Stimulated activated naive B cell treated with anti-CD40 and anti-IgM and Interleukin-4, amounts not matched to agents 10 μg/mL and 1 μg/mL and 100 μg/mL, for 72 hours (primary cell): ENCODE results near the gene SELENOI.
"Not testable (repeated sequence)": the region's sequence is repeated elsewhere in the genome, so short reads cannot be mapped to it uniquely, and the experiment has no call there.

ENCODE experiments used
- ATAC-seq, 2 donors: fragments of 150-1000 bp; cut with Tn5 transposase; replicated peaks; 2 replicates each; pipeline ENCODE4 v1.10.0; 2021; ENCODE audit warnings: moderate library complexity in 1 of 2
- DNase-seq: peaks from one replicate; pipeline ENCODE4 v3.0.0; 2021
- H3K27ac Mint-ChIP-seq: one replicate; pipeline ENCODE4 v1.8.0; 2022; ENCODE audit warnings: mild to moderate bottlenecking, mixed read lengths
- H3K27me3 Mint-ChIP-seq, 2 donors: one replicate each; pipeline ENCODE4 v1.8.0; 2022; ENCODE audit warnings: mixed read lengths in 2 of 2
- H3K36me3 Mint-ChIP-seq, 2 donors: one replicate each; pipeline ENCODE4 v1.8.0; 2022; ENCODE audit warnings: mixed read lengths in 2 of 2, mild to moderate bottlenecking in 1 of 2
- H3K4me1 Mint-ChIP-seq, 2 donors: one replicate each; pipeline ENCODE4 v1.8.0; 2022; ENCODE audit warnings: mixed read lengths in 2 of 2, mild to moderate bottlenecking in 1 of 2
- H3K4me3 Mint-ChIP-seq, 2 donors: one replicate each; pipeline ENCODE4 v1.8.0; 2022; ENCODE audit warnings: mild to moderate bottlenecking in 2 of 2, mixed read lengths in 2 of 2, moderate library complexity in 1 of 2
- H3K9me3 Mint-ChIP-seq, 2 donors: one replicate each; pipeline ENCODE4 v1.8.0; 2022; ENCODE audit warnings: mixed read lengths in 2 of 2, mild to moderate bottlenecking in 1 of 2

The SELENOI gene, protein sequence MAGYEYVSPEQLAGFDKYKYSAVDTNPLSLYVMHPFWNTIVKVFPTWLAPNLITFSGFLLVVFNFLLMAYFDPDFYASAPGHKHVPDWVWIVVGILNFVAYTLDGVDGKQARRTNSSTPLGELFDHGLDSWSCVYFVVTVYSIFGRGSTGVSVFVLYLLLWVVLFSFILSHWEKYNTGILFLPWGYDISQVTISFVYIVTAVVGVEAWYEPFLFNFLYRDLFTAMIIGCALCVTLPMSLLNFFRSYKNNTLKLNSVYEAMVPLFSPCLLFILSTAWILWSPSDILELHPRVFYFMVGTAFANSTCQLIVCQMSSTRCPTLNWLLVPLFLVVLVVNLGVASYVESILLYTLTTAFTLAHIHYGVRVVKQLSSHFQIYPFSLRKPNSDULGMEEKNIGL

DNA sequence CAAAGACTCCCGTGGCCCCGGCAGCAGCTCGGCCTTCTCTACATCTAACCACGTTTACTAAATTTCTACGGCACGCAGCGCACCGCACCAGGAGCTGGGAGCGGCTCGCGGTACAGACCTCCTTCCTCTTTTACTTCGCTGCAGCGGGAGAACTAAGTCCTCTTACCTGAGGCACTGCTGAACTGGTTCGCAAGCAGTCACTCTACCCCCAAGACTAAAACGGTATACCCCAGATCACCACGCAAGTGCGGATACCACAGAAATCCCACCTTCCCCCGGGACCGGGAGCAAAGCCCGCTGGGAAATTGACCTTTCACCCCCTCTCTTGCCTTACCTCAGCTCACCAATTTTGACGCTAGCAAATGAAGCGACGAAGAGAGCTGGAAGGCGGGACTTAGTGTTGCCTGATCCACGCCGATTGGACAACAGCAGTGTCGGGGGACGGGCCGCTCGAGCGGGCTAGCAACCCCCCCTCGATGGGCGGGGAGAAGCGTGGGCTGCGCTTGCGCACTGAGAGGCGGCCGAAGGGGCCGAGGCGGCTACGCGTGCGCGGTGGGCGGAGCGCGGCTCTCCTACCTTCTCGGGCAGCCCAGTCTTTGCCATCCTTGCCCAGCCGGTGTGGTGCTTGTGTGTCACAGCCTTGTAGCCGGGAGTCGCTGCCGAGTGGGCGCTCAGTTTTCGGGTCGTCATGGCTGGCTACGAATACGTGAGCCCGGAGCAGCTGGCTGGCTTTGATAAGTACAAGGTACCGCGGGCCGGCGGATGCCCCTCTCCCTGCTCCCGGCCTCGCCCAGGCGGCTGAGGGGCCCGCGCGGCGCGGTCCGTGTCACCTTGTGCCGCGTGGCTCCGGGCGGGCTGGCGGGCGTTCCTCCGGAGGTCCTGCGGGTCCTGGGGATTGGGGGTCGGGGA, at the start of gene SELENOI:
Gene SELENOI (plus strand): TSS at position 599 of the 909 bp plus-strand sequence. CDS start 90 bp downstream, at position 689.
- H3K27me3 Mint-ChIP-seq: no peaks in the 10 kb centered on the region
- no peaks in the 10 kb centered on the region for H3K9me3 Mint-ChIP-seq
- DNase-seq (peak; percentile 100), ATAC-seq (peak; percentile 95 to 96)
- H3K27ac Mint-ChIP-seq: peak within 1 kb of the TSS; percentile 98
- peak within 1 kb of the TSS; percentile 92 to 95 for H3K4me3 Mint-ChIP-seq
- peaks cover 18 to 36% of the 10 kb centered on the region in 2 donors for H3K4me1 Mint-ChIP-seq
- H3K36me3 Mint-ChIP-seq: peaks cover 12 to 16% of the 10 kb centered on the region in 2 donors

DNA sequence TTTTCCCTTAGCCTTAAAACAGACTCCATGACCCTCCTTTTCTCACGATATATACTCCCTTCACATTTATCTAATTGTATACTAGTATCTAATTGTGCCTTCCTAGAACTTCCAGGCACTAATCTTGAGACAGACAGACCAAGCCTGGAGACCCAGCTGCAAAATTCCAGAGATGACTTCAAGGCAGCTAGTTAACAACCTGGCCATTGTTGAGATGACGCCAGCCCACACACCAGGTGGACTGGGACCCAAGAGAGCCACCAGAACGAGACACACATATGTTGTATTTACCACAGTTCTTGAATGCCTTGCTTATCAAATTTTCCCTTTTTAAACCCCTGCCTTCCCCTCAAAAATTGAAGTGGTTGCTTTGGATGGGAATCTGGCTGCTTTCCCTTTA, 48.9 kb upstream of the SELENOI start:
- Mint-ChIP-seq H3K4me1 (no peaks in the 10 kb centered on the region), H3K27ac (no peak overlapping the region), H3K9me3 (no peaks in the 10 kb centered on the region), H3K36me3 (peaks cover 0 to 5% of the 10 kb centered on the region in 2 donors), H3K27me3 (no peaks in the 10 kb centered on the region), H3K4me3 (no peak overlapping the region)
- DNase-seq (no peak), ATAC-seq (no peak)

DNA sequence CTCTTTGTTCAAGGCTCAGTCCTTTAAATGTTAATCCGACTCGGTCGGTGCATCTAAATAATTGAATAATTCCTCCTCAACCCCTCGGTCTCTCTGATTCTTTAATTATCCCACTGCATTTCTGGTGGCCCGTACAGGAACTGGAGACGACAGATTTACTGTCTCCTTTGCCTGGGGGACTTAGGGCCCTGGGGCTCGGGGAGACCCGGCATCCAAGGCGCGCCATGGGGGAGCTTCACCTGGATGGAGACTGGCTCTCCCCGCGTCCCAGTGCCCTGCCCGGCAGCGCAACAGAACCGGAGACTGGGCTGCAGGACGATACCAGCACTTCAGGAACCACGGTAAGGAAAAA, 47.7 kb upstream of the SELENOI start:
- no peaks in the 10 kb centered on the region for H3K9me3 Mint-ChIP-seq
- H3K4me3 Mint-ChIP-seq: no peak overlapping the region
- DNase-seq (peak; percentile 6), ATAC-seq (peak; percentile 12 to 15)
- no peaks in the 10 kb centered on the region for H3K4me1 Mint-ChIP-seq
- no peak overlapping the region for H3K27ac Mint-ChIP-seq
- H3K36me3 Mint-ChIP-seq: no peaks in the 10 kb centered on the region
- H3K27me3 Mint-ChIP-seq: no peaks in the 10 kb centered on the region

DNA sequence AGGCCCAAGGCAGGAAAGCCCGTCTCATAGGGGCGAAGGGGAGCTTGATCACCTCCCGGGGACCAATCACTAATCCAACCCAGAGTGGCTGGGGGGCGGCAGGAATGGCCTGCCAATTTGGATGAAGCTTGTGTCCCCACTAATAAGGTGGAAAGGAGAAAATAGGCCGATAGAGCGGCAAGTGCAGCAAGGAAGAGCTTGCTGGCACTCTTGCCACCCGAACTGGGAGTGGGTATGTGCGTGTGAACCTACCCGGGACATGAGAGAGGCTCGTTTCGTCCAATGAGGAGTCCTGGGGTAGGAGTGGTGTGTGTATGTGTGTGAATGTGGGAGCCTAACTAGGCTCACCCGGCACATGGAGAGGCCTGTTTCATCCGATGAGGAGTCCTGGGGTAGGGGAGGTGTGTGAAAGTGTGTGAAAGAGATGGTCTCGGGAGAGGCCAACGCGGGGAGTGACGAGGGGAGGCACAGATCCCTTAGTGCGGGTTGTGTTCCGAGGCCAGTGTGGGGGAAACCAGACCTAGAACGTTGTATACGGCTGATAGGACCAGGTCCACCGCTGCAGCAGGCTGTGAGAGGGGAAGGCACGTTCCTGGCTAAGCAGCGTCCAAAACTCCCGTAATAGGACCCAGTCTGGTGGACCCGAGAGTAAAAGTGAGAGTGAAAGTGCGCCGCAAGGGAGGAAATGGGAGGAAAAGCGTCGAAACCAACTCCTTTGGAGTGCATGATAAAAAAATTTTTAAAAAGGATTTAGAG, 47.1 kb upstream of the SELENOI start:
- Mint-ChIP-seq H3K27ac (no peak overlapping the region), H3K36me3 (no peaks in the 10 kb centered on the region)
- DNase-seq: peak; percentile 28

DNA sequence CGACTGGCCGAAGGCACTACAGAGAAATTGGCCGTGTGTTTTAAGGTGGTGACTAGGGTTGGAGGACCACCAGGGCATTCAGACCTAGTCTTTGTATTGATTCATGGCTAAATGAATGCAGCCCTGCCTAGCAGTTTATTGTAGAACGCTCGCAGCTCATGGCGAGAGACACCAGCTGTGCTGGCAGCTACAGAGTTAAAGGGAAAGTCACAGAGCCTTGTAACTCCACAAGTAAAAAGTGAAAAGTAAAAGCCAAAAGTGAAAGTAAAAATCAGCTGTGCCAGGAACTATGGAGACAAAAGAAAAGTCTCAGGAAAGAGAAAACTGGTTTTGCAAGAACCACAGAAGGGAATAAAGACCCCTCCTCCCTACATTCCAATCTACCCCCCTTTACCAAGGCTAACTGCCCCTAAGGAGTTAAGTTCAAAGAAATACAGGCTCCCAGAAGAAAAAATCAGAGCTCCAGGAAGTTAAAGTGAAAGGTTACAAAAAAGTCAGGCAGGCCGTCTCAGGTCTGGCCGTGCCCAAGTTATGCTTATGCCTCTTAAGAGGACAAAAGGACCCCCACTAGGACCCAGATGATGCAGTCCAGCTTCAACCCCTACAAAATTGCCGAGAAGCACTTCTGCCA, 46.4 kb upstream of the SELENOI start:
- no peaks in the 10 kb centered on the region for H3K27me3 Mint-ChIP-seq
- no peaks in the 10 kb centered on the region for H3K4me1 Mint-ChIP-seq
- H3K36me3 Mint-ChIP-seq: peaks cover 0 to 4% of the 10 kb centered on the region in 2 donors
- ATAC-seq: peak; percentile 54 to 56
- no peaks in the 10 kb centered on the region for H3K9me3 Mint-ChIP-seq
- H3K27ac Mint-ChIP-seq: no peak overlapping the region
- H3K4me3 Mint-ChIP-seq: no peak overlapping the region
- DNase-seq: peak; percentile 9

More for the DNA sequence above, 47.1 kb upstream of the SELENOI start:
- H3K9me3 Mint-ChIP-seq: no peaks in the 10 kb centered on the region
- no peaks in the 10 kb centered on the region for H3K4me1 Mint-ChIP-seq
- peak; percentile 74 to 79 for ATAC-seq
- no peaks in the 10 kb centered on the region for H3K27me3 Mint-ChIP-seq
- H3K4me3 Mint-ChIP-seq: no peak overlapping the region

DNA sequence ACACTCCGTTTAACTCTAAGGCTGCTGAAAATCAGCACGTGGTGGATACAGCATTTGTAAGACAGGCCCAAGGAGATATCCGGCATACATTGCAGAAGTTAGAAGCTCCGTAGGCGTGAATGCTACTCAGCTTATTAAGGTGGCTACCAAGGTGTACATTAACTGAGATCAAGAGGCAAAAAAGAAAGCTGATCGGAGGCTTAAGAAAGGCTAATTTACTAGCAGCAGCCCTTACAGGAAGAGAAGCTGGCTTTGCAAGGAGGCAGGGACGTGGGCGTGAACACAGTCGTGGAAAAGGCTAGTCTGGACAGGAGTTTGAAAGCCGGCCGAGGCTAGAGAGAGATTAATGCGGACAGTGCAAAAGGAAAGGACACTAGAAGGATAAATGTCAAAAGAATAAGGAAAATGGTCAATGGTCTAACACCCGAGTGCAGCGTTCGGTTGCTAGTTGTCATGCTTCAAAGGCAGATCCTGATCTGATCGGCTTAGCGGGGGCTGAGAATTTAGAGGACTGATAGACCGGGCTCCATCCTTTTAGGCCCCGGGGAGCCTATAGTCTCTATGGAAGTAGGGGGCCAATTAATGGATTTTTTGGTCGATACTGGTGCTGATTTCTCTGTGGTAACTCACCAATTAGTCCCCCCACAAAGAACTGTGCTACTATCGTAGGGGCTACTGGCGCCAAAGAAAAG, 45.6 kb upstream of the SELENOI start:
- Mint-ChIP-seq H3K27me3 (no peaks in the 10 kb centered on the region), H3K4me1 (no peaks in the 10 kb centered on the region), H3K9me3 (no peaks in the 10 kb centered on the region), H3K36me3 (peaks cover 0 to 4% of the 10 kb centered on the region in 2 donors), H3K27ac (no peak overlapping the region), H3K4me3 (no peak overlapping the region)
- peak; percentile 4 for DNase-seq
- ATAC-seq: peak; percentile 49 to 53

DNA sequence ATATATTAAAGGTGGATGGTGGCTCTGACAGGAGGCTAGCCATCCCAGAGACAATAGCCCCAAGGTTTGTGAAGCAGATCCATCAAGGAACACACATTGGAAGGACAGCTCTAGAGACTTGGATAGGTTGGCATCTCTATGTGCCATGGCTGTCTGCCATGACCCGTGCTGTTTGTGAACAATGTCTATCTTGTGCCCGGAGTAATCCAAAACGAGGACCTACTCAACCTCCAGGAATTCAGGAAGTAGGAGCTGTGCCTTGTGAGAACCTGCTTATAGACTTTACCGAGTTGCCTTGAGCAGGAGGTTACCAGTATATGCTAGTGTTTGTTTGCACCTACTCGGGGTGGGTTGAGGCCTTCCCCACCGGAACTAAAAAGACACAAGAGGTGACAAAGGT, 43.1 kb upstream of the SELENOI start:
- H3K27ac Mint-ChIP-seq: no peak overlapping the region
- DNase-seq: no peak
- no peak for ATAC-seq

GRCh38 chr2:26305094-26305493, 40.8 kb upstream of the SELENOI start:
- not testable (repeated sequence) for H3K4me1 Mint-ChIP-seq, H3K27me3 Mint-ChIP-seq, H3K4me3 Mint-ChIP-seq

More for the DNA sequence above, 43.1 kb upstream of the SELENOI start:
- H3K36me3 Mint-ChIP-seq: peaks cover 0 to 4% of the 10 kb centered on the region in 2 donors
- no peaks in the 10 kb centered on the region for H3K4me1 Mint-ChIP-seq
- H3K4me3 Mint-ChIP-seq: no peak overlapping the region
- no peaks in the 10 kb centered on the region for H3K9me3 Mint-ChIP-seq
- no peaks in the 10 kb centered on the region for H3K27me3 Mint-ChIP-seq

GRCh38 chr2:26305540-26305939, 40.4 kb upstream of the SELENOI start:
- H3K27me3 Mint-ChIP-seq: no peaks in the 10 kb centered on the region
- H3K4me1 Mint-ChIP-seq: no peaks in the 10 kb centered on the region
- H3K27ac Mint-ChIP-seq: no peak overlapping the region
- ATAC-seq: no peak
- H3K4me3 Mint-ChIP-seq: no peak overlapping the region
- DNase-seq: no peak
- no peaks in the 10 kb centered on the region for H3K9me3 Mint-ChIP-seq
- peaks cover 2 to 4% of the 10 kb centered on the region in 2 donors for H3K36me3 Mint-ChIP-seq

More at GRCh38 chr2:26305094-26305493, 40.8 kb upstream of the SELENOI start:
- H3K27ac Mint-ChIP-seq, ATAC-seq, DNase-seq, H3K36me3 Mint-ChIP-seq, H3K9me3 Mint-ChIP-seq: not testable (repeated sequence)

- ATAC-seq (no peak), DNase-seq (no peak)
- no peaks in the 10 kb centered on the region for H3K27me3 Mint-ChIP-seq
- no peak overlapping the region for H3K4me3 Mint-ChIP-seq
- H3K9me3 Mint-ChIP-seq: no peaks in the 10 kb centered on the region
- no peaks in the 10 kb centered on the region for H3K4me1 Mint-ChIP-seq
- peak overlapping the region; percentile 20 for H3K27ac Mint-ChIP-seq
- peaks cover 0 to 9% of the 10 kb centered on the region in 2 donors for H3K36me3 Mint-ChIP-seq
Observed at GRCh38 chr2:26309921-26310320, 36.0 kb upstream of the SELENOI start.

GRCh38 chr2:26312471-26312870, 33.5 kb upstream of the SELENOI start:
- Mint-ChIP-seq H3K4me1 (no peaks in the 10 kb centered on the region), H3K9me3 (no peaks in the 10 kb centered on the region), H3K36me3 (peaks cover 0 to 9% of the 10 kb centered on the region in 2 donors), H3K27me3 (no peaks in the 10 kb centered on the region), H3K27ac (no peak overlapping the region), H3K4me3 (no peak overlapping the region)
- no peak for ATAC-seq
- DNase-seq: no peak

DNA sequence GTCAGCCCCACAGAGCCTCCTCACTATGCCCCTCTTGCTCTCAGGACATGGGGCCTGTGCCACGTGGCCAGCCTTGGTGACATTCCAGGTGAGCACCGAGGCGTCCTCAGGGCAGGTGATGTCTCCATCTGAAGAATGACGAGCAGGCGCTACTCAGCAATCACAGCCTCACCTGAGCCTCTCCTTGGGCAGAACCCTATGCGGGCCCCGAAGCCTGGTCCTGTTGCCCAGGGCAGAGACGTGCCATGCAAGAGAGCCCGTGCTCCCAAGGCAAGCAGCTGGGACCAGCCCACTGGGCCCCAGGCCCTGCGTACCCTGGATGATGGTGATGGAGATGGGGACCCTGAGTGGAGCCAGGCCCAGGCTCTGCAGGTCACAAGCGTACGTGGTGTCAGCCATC, 32.5 kb upstream of the SELENOI start:
- DNase-seq: no peak
- Mint-ChIP-seq H3K27ac (no peak overlapping the region), H3K4me1 (no peaks in the 10 kb centered on the region), H3K9me3 (no peaks in the 10 kb centered on the region), H3K4me3 (no peak overlapping the region), H3K27me3 (no peaks in the 10 kb centered on the region), H3K36me3 (peaks cover 0 to 9% of the 10 kb centered on the region in 2 donors)
- no peak for ATAC-seq

DNA sequence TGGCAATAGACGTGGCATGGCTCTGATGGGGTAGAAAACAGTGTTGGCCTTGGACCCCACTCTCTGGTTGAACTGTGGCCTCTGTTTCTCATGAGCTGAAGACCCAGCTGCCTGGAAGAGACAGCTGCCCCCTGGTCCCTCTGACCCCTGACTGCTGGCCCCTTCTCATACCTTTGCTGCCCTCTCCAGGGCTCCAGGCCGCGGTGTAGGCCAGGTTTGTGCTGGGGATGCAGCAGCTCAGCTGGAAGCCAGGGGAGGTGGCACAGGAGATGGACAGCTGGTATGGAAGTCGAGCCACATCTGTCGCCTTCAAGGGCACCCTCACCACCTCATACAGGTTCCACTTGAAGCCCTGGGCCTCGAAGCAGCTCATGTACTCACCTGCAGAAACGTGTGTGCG, 31.7 kb upstream of the SELENOI start:
- ATAC-seq (no peak), DNase-seq (no peak)
- no peak overlapping the region for H3K4me3 Mint-ChIP-seq
- no peaks in the 10 kb centered on the region for H3K9me3 Mint-ChIP-seq
- H3K27ac Mint-ChIP-seq: no peak overlapping the region
- peaks cover 0 to 7% of the 10 kb centered on the region in 2 donors for H3K36me3 Mint-ChIP-seq
- H3K27me3 Mint-ChIP-seq: no peaks in the 10 kb centered on the region
- H3K4me1 Mint-ChIP-seq: no peaks in the 10 kb centered on the region
